HG02852 (cell line): ENCODE measurements around the gene USP53.
"Not testable (repeated sequence)": the region's sequence is repeated elsewhere in the genome, so short reads cannot be mapped to it uniquely, and the experiment has no call there.

Experiments used
- ATAC-seq: cut with Tn5 transposase; IDR thresholded peaks from one replicate; pipeline ENCODE4 v1.9.1; 2021; ENCODE audit warnings: mild to moderate bottlenecking, moderate library complexity; ENCODE audit not compliant: unreplicated experiment

Gene USP53

DNA sequence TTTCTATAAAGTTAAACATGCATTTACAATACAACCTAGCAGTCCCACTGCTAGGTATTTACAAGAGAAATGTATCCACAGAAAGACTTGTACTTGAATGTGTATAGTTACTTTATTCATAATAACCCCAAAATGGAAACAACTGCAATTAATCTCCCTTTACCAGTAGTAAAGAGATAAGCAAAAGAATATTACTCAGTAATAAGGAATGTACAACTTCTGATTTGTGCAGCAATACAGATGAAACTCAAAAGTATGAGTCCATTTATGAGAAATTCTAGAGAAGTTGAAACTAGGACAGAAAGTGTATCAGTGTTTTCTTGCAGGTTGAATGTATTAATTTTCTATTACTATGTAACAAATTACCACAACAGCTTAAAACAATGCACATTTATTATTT is 15.2 kb downstream of the USP53 start:
- no peak for ATAC-seq

DNA sequence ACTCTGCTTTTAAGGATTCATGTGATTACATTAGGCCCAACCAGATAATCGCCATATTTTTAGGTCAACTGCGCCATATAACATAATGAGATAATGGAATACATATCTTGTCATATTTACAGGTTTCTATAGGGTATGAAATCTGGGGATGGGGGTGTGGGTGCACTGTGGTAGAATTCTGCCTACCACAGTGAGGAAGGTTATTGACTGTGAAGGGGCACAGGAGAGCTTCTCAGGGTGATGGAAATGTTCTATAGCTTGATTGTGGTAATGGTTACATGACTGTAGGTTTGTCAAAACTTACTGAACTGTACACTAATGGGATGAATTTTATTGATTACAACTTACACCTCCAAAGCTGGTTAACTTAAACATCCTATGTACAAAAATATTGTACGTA is 15.9 kb downstream of the USP53 start:
- no peak for ATAC-seq

DNA sequence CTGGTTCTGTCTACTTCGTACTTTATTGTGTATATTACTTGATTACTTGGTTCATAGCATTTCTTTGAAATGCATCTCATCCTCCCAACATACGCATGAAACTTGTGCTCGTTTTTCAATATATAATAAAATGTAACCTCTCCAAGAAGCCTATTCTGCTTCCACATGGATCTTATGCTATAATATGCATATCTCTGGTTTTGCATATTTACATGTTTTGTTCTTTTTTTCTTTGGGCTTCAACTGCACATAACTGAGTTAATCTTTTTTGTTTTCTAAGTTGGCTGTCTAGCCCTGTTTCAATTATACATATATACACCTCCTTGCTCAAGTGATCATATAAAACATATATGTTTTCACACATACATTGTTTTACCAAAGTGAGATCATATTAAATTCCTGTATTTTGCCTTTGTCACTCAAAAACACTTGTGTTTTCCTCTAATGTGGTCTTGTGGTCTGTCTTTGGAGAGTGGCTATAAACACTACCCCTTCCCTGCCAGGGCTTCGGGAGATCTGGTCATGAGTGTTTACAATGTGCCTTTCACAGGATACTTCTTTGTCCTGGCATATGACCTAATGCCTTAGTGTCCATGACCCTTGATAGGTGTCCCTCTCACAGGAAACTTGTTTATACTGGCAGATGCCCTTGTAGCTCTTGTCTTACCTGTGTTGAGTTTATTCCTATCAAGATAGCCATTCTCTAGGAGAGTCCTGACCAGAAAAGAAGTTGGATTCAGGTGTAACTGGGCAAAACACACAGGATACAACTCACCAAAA is 17.6 kb downstream of the USP53 start:
- no peak for ATAC-seq

DNA sequence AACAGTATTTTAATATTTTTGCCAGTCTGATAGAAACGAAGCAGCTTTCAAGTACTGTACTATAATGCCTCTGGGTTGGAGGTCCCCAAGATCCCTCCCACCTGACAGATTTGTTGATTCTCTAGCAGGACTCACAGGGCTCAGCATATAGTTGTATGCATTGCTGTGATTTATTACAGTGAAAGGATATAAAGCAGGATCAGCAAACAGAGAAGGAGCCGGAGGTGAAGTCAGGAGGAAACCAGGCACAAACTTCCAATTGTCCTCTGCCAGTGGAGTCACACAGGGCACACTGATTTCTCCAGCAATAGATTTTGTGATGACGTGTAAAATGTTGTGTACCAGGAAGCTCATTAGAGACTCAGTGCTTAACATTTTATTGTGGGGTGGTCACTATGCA is 19.0 kb downstream of the USP53 start:
- ATAC-seq = no peak

DNA sequence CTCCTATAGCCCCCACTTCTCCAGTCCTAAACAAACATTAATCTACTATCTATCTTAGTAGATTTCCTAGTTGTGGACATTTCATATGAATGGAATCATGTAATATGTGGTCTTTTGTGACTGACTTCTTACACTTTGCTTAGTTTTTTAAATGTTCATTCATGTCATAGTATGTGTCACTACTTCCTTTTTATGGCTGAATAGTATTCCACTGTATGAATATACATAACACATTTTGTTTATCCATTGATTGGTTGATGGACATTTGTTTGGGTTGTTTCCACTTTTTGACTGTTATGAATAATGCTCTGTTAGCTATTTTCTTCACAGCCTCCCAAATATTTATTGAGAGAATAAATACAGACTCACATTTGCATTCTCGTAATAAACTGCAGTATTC is 19.8 kb downstream of the USP53 start:
- no peak for ATAC-seq

DNA sequence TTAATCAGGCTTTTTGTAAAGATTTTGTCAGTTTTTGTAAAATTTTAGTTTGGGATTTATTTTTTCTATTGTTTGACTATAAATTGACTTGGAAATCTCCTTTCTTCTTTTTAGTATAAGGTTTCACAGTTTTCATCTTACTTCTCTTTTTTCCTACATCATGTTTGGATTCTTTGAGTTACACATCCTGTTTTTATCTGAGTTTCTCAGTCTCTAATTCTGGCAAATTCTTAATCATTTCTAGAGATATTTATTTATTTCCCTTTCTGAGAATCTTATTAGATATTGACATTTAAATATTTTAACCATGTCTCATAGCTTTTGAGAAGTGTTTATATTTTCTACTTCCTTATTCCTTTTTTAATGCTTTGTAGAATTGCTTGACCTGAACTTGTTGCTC is 20.7 kb downstream of the USP53 start:
- no peak for ATAC-seq

DNA sequence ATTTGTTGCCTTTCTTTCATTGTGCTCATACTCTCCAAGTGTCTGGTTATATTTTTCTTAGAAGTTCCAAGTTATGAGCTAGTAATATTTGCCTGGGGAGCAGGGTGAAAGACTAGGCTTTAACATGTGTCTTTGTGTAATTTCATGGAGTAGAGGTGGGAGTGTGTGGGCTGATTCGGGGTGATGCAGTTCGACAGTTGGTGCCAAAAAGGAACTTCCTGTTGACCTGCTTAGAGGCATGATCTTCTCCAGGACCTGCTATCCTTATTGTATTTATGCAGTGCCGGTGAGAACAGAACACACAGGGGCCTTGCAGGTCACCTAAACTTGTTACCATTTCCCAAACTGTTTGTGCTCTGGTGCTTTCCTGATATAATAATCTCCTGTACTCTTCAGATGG is 21.2 kb downstream of the USP53 start:
- no peak for ATAC-seq

DNA sequence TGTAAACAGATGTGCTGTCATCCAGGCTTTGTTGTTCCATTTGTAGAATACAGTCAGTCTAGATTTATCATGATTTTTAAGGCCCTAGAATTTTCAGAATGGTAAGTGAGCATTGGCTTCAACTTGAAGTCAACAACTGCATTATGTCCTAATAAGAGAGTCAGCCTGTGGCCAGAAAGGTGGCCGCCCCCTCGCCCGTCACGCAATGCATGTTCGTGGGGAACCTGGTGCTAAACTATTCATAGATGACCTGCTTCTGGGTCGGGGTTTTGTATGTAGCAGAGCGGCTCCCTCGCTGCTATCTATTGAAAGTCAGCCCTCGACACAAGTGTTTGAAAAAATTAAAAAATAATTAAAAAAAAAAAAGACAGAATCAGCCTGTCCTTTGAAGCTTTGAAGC is 24.7 kb downstream of the USP53 start:
- no peak for ATAC-seq

DNA sequence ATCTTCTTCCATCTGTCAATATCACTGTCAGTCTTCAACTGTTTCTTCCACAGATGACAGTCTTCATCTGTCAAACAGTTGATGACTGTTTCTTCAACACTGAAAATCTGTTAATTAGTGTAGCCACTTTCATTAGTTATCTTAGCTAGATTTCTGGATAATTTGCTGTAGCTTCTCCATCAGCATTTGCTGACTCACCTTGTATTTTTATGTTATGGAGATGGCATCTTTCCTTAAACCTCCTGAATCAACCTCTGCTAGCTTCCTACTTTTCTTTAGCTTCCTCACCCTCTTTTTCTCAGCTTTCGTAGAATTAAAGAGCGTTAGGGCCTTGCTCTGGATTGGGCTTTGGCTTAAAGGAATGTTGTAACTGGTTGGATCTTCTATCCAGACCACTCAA is 25.1 kb downstream of the USP53 start:
- no peak for ATAC-seq

DNA sequence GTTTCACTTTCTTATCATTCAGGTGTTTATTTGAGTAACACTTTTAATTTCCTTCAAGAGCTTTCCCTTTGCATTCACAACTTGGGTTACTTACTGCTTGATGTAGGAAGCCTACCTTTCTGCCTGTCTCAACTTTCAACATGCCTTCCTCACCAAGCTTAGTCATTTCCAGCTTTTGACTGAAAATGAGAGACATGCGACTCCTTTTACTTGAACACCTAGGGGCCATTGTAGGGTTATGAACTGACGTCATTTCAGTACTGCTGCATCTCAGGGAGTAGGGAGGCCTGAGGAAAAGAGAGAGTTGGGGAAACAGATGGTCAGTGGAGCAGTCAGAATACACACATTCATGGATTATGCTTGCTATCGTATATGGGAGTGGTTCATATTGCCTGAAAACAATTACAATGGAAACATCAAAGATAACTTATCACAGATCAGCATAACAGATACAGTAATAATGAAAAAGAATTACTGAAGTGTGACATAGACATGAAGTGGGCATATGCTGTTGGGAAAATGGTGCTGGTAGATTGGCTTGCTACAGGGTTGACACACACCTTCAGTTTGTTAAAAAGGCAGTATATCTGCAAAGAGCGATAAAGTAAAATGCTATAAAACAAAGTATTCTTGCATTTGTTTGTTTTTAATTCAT is 25.7 kb downstream of the USP53 start:
- ATAC-seq = peak; percentile 95

DNA sequence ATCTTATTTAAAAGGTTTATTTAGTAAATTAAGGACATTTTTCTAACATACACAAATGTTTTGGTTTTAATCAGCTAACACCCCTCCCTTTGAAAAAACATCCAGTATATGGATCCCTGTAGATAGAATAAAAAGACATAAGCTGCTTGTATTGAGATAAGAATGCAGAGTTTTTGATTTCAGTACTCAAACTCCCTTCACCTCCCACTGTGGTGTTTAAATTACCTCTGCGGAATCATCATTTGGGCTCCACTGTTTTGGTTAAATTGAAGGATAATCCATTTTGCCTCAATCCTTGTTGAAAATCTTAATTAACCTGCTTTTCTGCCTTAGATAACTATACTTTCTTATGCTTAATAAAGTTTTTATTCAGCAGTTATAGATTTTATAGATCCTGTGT is 27.6 kb downstream of the USP53 start:
- ATAC-seq = no peak

DNA sequence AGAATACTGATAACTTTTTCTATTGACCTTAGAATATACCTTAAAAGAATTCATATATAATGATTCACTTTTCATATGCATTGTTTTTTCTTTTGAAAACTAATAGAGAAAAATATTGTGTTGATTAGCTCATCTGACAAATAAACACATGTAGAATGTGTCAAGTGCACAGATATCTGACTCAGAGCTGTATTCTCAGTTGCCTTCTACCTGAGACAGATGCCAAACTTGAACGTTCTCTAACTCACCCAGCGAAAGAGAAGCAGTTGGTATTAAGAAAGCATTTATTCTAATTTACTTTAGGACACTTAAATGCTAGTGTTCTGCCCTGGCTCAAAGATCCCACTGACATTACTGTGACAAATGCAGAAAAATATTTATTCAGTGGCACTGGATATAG is 28.1 kb downstream of the USP53 start:
- no peak for ATAC-seq

DNA sequence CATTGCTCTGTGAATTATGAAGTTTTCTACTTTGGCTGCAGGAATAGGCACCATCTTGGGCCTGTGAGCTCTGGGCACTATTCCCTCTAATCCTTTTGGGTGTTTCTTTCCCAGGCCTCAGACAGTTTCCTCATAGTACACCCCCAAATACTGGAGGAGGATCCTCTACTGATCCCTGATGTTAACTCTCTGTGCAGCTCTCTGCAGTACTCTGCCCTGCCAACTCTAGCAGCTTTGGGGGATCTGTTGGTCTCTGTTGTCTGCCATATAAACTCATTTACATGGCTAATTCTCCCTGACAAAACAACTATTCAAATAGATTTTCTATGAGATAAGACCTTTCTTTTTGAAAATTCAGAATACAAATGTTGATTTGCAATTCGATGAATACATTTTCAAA is 29.9 kb downstream of the USP53 start:
- ATAC-seq = no peak

DNA sequence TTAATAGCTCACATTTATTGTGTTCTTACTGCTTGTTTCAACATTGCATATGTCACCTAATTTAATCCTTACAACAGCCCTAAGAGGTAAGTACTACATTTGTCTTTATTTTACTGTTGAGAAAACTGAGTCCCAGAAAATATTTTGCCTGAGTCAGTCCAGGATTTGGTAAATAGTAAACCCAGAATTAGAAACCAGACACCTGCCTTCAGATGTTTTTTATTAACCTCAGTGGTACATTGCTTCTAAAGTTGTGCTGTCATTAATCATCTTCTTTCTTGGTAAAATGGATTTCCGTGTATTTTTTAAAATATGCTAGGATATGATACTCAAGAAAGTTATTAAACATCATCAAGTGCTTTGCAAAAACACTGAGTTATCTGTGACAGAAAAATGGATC is 31.4 kb downstream of the USP53 start:
- ATAC-seq = no peak

DNA sequence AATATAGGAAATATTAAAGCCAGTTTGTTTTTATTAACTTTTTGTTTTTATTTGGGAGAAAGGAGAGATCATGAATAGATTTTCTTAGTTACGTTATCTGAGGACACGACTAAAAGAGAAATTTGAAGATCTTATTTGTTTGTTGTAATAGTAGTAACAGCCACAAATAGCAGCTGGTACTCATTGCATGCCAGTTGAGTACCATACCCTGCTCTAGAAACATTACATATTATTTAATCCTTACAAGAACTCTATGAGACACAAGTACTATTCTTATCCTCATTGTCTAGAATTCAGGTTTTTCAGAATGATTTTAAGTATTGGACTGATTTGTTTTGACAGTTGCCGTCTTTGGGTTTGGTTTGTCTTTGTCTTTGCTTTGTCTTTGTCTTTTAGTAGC is 31.8 kb downstream of the USP53 start:
- no peak for ATAC-seq

DNA sequence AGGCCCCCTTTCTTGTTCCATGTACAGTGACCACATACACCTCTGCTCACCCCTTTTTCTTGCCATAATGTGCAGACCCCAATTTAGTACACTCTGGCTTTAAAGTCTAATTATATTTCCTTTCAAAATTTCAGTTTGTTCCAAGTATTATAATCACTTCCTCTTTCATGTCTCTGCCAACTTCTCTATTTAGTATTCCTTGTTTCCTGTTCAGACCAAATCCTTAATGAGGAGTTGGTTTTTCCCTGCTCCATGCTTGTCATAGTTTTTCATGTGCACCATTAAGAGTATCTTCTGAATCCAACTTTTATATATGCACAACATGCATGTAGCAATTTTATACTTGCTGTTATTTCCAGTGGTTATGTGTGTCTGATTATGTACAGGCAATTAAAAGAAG is 32.3 kb downstream of the USP53 start:
- ATAC-seq = no peak

DNA sequence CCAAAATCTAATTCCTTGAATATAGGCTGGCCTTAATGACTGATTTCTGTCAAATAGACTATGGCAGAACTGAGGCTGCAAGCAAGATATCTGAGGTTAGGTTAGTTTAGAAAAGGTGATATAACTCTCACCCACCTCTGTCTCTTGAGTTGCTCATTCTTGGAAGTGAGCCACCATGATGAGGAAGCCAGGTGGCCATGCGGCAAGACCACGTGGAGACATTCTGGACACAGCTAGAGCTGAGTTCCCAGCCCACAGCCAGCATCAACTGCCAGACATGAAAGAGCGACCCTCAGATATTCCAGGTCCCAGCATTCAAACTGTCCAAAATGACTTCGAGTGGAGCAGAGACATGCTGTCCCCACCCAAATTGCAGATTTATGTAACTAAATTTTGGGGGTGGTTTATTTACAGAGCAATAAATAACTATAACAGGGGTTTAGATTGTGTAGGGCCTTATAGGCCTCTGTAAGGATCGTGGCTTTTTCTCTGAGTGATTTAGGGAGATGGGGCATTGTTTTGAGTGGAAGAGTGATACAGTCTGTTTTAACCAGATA is 33.7 kb downstream of the USP53 start:
- ATAC-seq = no peak

DNA sequence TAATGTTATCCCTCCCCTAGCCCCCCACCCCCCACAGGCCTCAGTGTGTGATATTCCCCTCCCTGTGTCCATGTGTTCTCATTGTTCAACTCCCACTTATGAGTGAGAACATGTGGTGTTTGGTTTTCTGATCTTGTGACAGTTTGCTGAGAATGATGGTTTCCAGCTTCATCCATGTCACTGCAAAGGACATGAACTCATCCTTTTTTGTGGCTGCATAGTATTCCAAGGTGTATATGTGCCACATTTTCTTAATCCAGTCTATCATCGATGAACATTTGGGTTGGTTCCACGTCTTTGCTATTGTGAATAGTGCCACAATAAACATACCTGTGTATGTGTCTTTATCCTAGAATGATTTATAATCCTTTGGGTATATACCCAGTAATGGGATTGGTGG is 38.5 kb downstream of the USP53 start:
- not testable (repeated sequence) for ATAC-seq

DNA sequence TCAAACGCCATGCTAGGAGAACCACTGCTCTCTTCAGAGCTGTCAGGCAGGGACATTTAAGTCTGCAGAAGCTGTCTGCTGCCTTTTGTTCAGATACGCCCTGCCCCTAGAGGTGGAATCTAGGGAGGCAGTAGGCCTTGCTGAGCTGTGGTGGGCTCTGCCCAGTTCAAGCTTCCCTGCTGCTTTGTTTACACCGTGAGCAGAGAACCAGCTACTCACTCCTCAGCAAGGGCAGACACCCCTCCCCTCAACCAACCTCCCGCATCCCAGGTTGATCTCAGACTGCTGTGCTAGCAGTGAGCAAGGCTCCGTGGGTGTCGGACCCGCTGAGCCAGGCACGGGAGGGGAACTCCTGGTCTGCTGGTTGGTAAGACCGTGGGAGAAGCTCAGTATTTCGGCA is 42.7 kb downstream of the USP53 start:
- ATAC-seq = not testable (repeated sequence)

DNA sequence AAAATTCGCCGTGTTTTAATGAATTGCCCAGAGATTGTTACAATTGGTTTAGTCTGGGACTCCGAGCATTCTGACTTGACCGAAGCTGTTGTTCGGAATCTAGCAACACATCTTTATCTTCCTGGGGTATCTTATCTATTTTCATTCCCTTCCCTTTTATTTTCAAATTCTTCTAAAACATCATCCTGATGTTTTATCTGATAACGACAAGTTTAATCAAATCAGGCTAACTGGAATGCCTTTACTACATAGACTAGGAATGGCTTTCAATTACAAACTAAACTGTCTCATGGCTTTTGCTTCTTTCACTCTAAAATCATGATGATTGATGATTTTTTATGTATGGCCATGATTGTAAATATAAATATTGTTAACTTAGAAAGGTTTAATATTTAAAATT is 48.0 kb downstream of the USP53 start:
- no peak for ATAC-seq

DNA sequence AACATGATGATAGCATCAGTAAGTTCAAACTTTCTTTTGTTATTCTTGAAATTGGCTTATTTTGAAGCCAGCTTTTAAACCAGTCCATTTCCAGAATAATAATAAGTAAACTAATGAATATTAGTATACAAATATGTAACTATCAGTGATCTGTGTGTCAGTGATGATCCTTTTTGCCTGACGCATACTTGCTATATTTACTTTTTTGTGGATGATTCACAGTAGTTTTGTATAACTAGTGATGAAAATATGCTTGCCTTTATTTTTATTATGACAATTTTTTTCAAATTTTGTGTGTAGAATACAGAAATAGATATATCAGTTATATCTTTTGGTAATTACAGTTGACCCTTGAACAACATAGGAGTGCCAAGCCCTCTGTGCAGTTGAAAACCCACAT is 49.5 kb downstream of the USP53 start:
- no peak for ATAC-seq

DNA sequence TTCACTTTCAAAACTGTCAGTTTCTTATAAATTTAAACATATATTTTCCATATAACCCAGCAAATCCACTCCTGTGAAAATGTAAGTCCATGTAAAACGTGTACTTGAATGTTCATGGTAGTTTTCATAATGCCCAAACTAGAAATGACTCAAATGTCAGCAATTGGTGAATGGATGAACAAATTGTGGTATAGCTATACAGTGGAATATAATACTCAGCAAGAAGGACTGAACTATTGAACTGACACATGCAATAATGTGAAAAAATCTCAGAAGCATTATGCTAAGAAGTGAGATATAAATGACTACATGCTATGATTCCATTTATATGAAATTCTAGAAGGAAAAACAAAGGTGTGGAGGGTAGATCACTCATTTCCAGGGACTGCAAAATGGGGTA is 52.2 kb downstream of the USP53 start:
- no peak for ATAC-seq

DNA sequence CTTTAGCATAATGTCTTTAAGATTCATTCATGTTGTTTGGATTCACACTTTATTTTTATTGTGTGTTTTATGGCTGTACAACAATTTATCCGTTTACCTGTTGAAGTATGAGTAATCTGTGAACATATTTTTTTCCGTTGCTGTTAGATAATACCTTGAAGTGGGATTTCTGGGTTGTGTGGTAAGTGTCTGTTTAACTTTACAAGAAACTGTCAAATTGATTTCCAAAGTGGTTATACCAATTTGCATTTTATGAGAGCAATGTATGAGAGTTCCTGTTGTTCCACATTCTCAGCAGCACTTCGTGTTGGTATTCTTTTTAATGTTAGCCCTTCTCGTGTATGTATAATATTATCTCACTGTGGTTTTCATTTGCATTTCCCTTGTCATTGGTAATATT is 53.6 kb downstream of the USP53 start:
- ATAC-seq = no peak
